Ectodermal cell (in vitro differentiated cells): ENCODE measurements around the gene CD302.
"Not testable (repeated sequence)": the region's sequence is repeated elsewhere in the genome, so short reads cannot be mapped to it uniquely, and the experiment has no call there.

ENCODE experiments used
- H3K27ac ChIP-seq: 2 replicates; pipeline ENCODE4 v1.7.0; 2013; ENCODE audit warnings: mild to moderate bottlenecking, low read depth, low read length; ENCODE audit not compliant: insufficient read depth, poor library complexity, severe bottlenecking
- H3K27me3 ChIP-seq: 2 replicates; pipeline ENCODE4 v1.7.0; 2013; ENCODE audit warnings: mild to moderate bottlenecking, low read length; ENCODE audit not compliant: insufficient read depth, control insufficient read depth, poor library complexity, severe bottlenecking
- H3K36me3 ChIP-seq: one replicate; pipeline ENCODE4 v1.7.0; 2013; ENCODE audit warnings: low read length; ENCODE audit not compliant: control insufficient read depth, insufficient read depth
- H3K4me1 ChIP-seq: one replicate; pipeline ENCODE4 v1.7.0; 2013; ENCODE audit warnings: low read length; ENCODE audit not compliant: control insufficient read depth, insufficient read depth
- H3K4me3 ChIP-seq: 2 replicates; pipeline ENCODE4 v1.7.0; 2013; ENCODE audit warnings: low read depth, low read length, control low read depth; ENCODE audit not compliant: insufficient read depth
- H3K9me3 ChIP-seq: 2 replicates; pipeline ENCODE4 v1.7.0; 2013; ENCODE audit warnings: mild to moderate bottlenecking, low read length, moderate library complexity; ENCODE audit not compliant: control insufficient read depth
- WGBS, 2 experiments: methylation state at CpG; one replicate each; pipeline ENCODE4 v1.1.7; 2013; ENCODE audit warnings: missing lambda C conversion rate in 2 of 2; 5-methylcytosine and 5-hydroxymethylcytosine counted together

The CD302 gene

GRCh38 chr2:159737917-159738296, 60.1 kb downstream of the CD302 start:
- no peaks in the 10 kb centered on the region for H3K4me1 ChIP-seq
- 95 to 98% methylated on average over 11 of the region's 11 CpGs for WGBS, 2 experiments
- H3K27me3 ChIP-seq: no peaks in the 10 kb centered on the region
- no peak overlapping the region for H3K4me3 ChIP-seq
- no peak overlapping the region for H3K27ac ChIP-seq
- H3K9me3 ChIP-seq: no peaks in the 10 kb centered on the region
- H3K36me3 ChIP-seq: peaks cover 43% of the 10 kb centered on the region

GRCh38 chr2:159737292-159737916, 60.6 kb downstream of the CD302 start:
- Histone ChIP-seq H3K4me3 (no peak overlapping the region), H3K27ac (no peak overlapping the region), H3K9me3 (no peaks in the 10 kb centered on the region), H3K4me1 (no peaks in the 10 kb centered on the region), H3K27me3 (no peaks in the 10 kb centered on the region), H3K36me3 (peaks cover 42% of the 10 kb centered on the region)
- WGBS, 2 experiments: 94 to 98% methylated on average over 1 of the region's 1 CpG

GRCh38 chr2:159736048-159736447, 62.0 kb downstream of the CD302 start:
- no peaks in the 10 kb centered on the region for H3K4me1 ChIP-seq
- H3K27me3 ChIP-seq: no peaks in the 10 kb centered on the region
- WGBS, 2 experiments: 95 to 97% methylated on average over 2 of the region's 3 CpGs
- H3K27ac ChIP-seq: no peak overlapping the region
- H3K9me3 ChIP-seq: no peaks in the 10 kb centered on the region
- H3K4me3 ChIP-seq: no peak overlapping the region
- peaks cover 47% of the 10 kb centered on the region for H3K36me3 ChIP-seq

- Histone ChIP-seq H3K27ac (no peak overlapping the region), H3K27me3 (no peaks in the 10 kb centered on the region), H3K9me3 (no peaks in the 10 kb centered on the region), H3K4me1 (no peaks in the 10 kb centered on the region), H3K36me3 (peaks cover 51% of the 10 kb centered on the region), H3K4me3 (no peak overlapping the region)
- WGBS, 2 experiments: 82 to 94% methylated on average over 1 of the region's 1 CpG
Measured at GRCh38 chr2:159735648-159736047, 62.4 kb downstream of the CD302 start.

GRCh38 chr2:159728629-159729028, 69.4 kb downstream of the CD302 start:
- Histone ChIP-seq H3K4me1 (no peaks in the 10 kb centered on the region), H3K27ac (no peak overlapping the region), H3K27me3 (no peaks in the 10 kb centered on the region), H3K9me3 (no peaks in the 10 kb centered on the region), H3K4me3 (no peak overlapping the region), H3K36me3 (peaks cover 33% of the 10 kb centered on the region)
- 95 to 96% methylated on average over 3 of the region's 3 CpGs for WGBS, 2 experiments

GRCh38 chr2:159725713-159726112, 72.3 kb downstream of the CD302 start:
- 93 to 97% methylated on average over 2 of the region's 3 CpGs for WGBS, 2 experiments
- Histone ChIP-seq H3K4me3 (no peak overlapping the region), H3K9me3 (no peaks in the 10 kb centered on the region), H3K4me1 (no peaks in the 10 kb centered on the region), H3K27ac (no peak overlapping the region), H3K27me3 (no peaks in the 10 kb centered on the region), H3K36me3 (peaks cover 31% of the 10 kb centered on the region)

GRCh38 chr2:159724795-159725572, 73.0 kb downstream of the CD302 start:
- not testable (repeated sequence) for H3K9me3 ChIP-seq, H3K4me1 ChIP-seq, H3K27ac ChIP-seq, H3K4me3 ChIP-seq, H3K27me3 ChIP-seq
- 89 to 90% methylated on average over 5 to 6 of the region's 6 CpGs for WGBS, 2 experiments
- peaks cover 31% of the 10 kb centered on the region for H3K36me3 ChIP-seq

- Histone ChIP-seq H3K9me3 (no peaks in the 10 kb centered on the region), H3K4me1 (no peaks in the 10 kb centered on the region), H3K36me3 (peaks cover 35% of the 10 kb centered on the region), H3K4me3 (no peak overlapping the region), H3K27ac (no peak overlapping the region), H3K27me3 (no peaks in the 10 kb centered on the region)
- 100% methylated on average over 1 to 2 of the region's 2 CpGs for WGBS, 2 experiments
Measured at GRCh38 chr2:159722580-159722979, 75.4 kb downstream of the CD302 start.

GRCh38 chr2:159720676-159721075, 77.3 kb downstream of the CD302 start:
- H3K36me3 ChIP-seq: peaks cover 40% of the 10 kb centered on the region
- no peaks in the 10 kb centered on the region for H3K9me3 ChIP-seq
- H3K4me1 ChIP-seq: no peaks in the 10 kb centered on the region
- no peak overlapping the region for H3K4me3 ChIP-seq
- WGBS, 2 experiments: 95 to 96% methylated on average over 10 of the region's 10 CpGs
- no peaks in the 10 kb centered on the region for H3K27me3 ChIP-seq
- no peak overlapping the region for H3K27ac ChIP-seq
